SK-MEL-5 (cell line): ENCODE data around the gene PTN. TPM values are rescaled to one million over a fixed set of nuclear protein-coding genes. Genes with fewer than 3 reads are reported as not detected.
"Not testable (repeated sequence)": the region's sequence is repeated elsewhere in the genome, so short reads cannot be mapped to it uniquely, and the experiment has no call there.

Experiments
- DNase-seq: peaks from one replicate; pipeline ENCODE4 v3.0.0-alpha.2; 2016; ENCODE audit warnings: low read depth, low spot score
- in situ Hi-C: cut with HindIII; loops from 2 replicates; pipeline ENCODE4 v1.10.0; 2016; ENCODE audit warnings: low sequenced_read_pairs, high pct_unique_total_duplicates, low pct_unique_long_range_greater_than_20kb
- small RNA-seq, 2 experiments: library from RNA; depleted of rRNA; stranded (forward); fragments of <200 nt; gene quantifications; one replicate each; pipeline ENCODE3, GENCODE V24; 2014
- total RNA-seq: library from RNA; depleted of rRNA; stranded (reverse); fragments of >200 nt; shearing (Covaris generic); gene quantifications from 2 replicates; pipeline ENCODE4 v1.2.3, GENCODE V29; 2014

Gene PTN
- total RNA-seq, 1 experiment from 2014 or later = 1.8 TPM

DNA sequence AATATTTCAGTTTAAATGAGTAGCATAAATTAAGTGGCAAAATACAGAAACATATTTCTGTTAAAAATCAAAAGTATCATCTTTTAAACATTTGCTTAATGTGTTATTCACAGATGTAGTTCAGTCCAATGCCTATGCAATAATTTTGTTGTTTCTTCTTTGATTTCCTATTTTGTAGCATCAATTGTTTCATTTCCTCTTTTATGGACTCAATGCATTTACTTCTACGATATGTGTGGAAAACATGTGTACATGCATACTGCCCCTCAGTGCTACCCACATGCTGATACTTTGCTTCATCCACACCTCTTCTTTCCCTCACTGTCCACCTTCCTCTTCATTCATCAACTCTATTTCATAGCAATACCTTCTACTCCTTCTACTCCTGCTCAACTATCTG is 108.1 kb downstream of the PTN start:
- DNase-seq = no peak
- in situ Hi-C loops = no loop called here

DNA sequence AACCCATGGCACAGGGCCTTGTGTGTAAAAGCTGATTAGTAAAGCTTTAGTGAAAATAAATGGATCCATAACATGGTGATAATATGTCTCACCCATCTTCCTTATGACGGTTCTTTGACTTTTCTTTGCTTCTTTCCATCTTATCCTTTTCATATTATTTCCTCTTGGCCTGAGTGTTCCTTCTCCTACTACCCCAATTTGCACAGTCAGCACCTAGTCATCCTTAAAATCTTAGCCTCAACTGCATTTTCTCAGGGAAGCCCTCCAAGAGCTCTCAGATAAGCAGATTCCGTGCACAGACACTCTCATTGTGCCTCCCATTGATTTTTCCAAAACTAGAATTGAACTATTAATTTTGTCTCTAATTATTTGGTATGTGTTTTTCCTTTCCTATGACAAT is 112.4 kb downstream of the PTN start:
- in situ Hi-C loops = no loop called here
- no peak for DNase-seq

- DNase-seq = no peak
- in situ Hi-C loops = no loop called here
Observed at GRCh38 chr7:137221467-137221866, 122.1 kb downstream of the PTN start.

DNA sequence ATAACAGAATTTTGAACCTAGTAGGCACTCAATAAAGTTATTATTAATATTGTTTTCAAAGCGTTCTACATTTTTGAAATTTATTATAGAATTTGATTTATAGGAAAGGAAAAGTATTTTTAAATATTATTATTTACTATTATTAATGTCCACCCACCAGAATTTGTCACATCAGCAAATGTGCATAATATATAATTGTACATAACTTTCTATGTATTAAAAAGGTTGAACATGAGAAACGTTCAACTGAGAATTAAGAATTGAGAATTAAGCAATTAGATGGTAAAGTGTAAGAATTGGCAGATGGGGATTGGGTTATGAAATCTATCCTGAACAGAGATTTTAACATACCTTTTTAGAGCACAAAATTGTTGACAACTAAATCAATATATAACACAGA is 129.8 kb downstream of the PTN start:
- in situ Hi-C loops = no loop called here
- no peak for DNase-seq

DNA sequence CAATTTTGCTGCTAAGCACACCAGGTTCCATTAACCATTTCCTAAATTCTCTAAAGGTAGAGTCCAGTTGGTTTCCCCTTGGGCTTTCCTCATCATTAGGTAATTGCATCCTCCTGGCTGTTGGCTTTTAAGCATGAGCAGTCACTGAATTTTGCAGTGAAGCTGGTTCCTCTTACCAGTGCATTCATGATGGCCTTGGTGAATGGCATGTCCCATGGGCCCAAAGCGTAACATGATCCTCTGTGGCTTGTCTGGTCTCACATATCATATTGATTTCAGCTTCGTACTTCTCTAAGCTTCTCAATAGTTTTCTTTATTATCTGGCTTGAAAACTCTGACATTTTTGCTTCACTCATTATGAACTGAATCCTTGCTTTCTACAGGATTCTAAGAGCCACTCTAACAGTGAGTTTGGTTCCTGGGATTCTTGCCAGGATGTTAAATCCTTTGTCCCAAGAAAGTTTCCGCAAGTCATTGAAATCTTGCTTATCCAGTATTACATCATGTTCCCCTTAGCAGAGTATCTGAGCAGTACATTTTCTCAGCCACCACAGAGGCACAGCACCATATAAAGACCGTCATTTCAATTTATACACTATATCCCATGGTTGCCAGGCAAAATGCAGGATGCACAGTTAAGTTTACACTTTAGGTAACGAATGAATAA is 134.2 kb downstream of the PTN start:
- peak; percentile 21 for DNase-seq
- in situ Hi-C loops = no loop called here

- in situ Hi-C loops = no loop called here
- DNase-seq = no peak
Observed at GRCh38 chr7:137206770-137207169, 136.8 kb downstream of the PTN start.

- no peak for DNase-seq
- in situ Hi-C loops = no loop called here
Observed at GRCh38 chr7:137204246-137204645, 139.3 kb downstream of the PTN start.

GRCh38 chr7:137203351-137203750 is 140.2 kb downstream of the PTN start:
- in situ Hi-C loops = no loop called here
- DNase-seq = no peak

- in situ Hi-C loops = no loop called here
Observed at GRCh38 chr7:137196648-137197047, 146.9 kb downstream of the PTN start.

GRCh38 chr7:137195996-137196395 is 147.5 kb downstream of the PTN start:
- no peak for DNase-seq
- in situ Hi-C loops = no loop called here

More at GRCh38 chr7:137196648-137197047, 146.9 kb downstream of the PTN start:
- DNase-seq = no peak

DNA sequence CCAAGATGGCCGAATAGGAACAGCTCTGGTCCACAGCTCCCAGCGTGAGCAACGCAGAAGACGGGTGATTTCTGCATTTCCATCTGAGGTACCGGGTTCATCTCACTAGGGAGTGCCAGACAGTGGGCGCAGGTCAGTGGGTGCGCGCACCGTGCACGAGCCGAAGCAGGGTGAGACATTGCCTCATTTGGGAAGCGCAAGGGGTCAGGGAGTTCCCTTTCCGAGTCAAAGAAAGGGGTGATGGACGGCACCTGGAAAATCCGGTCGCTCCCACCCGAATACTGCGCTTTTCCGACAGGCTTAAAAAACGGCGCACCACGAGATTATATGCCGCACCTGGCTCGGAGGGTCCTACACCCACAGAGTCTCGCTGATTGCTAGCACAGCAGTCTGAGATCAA is 161.9 kb downstream of the PTN start:
- DNase-seq, in situ Hi-C loops: not testable (repeated sequence)

Small RNAs within 50 kb of the gene (small RNA-seq; reads per million reads assigned to genes)
- gene RF00136 = 0 to 0.27 reads per million in 2 experiments
